ENCODE results near the gene APP. TPM values are rescaled to one million over a fixed set of nuclear protein-coding genes. Genes with fewer than 3 reads are reported as not detected.
A peak's percentile ranks its signal among the peaks of the same experiment; 100 is the strongest.

Gene APP
- total RNA-seq, 2 donors from 2014 or later: 506 to 721 TPM

GRCh38 chr21:26077521-26077920 lies 93.0 kb downstream of the APP start:
- Histone ChIP-seq H3K9ac (ENCODE audit: low read depth in 2 of 2, low read length in 2 of 2) (no peak overlapping the region), H3K4me1 (no peaks in the 10 kb centered on the region), H3K4me3 (no peak overlapping the region), H3K9me3 (no peaks in the 10 kb centered on the region), H3K36me3 (no peaks in the 10 kb centered on the region), H3K27me3 (no peaks in the 10 kb centered on the region), H3K27ac (no peak overlapping the region)
- intact Hi-C loops (cut with DNase I): no loop called here
- TF ChIP-seq, protein P1, sequence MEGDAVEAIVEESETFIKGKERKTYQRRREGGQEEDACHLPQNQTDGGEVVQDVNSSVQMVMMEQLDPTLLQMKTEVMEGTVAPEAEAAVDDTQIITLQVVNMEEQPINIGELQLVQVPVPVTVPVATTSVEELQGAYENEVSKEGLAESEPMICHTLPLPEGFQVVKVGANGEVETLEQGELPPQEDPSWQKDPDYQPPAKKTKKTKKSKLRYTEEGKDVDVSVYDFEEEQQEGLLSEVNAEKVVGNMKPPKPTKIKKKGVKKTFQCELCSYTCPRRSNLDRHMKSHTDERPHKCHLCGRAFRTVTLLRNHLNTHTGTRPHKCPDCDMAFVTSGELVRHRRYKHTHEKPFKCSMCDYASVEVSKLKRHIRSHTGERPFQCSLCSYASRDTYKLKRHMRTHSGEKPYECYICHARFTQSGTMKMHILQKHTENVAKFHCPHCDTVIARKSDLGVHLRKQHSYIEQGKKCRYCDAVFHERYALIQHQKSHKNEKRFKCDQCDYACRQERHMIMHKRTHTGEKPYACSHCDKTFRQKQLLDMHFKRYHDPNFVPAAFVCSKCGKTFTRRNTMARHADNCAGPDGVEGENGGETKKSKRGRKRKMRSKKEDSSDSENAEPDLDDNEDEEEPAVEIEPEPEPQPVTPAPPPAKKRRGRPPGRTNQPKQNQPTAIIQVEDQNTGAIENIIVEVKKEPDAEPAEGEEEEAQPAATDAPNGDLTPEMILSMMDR (IDR thresholded peaks at IDR 0.05): no peak
- DNase-seq: no peak

- intact Hi-C loops (cut with DNase I): no loop called here
- no peak for DNase-seq
- Histone ChIP-seq H3K27ac (no peak overlapping the region), H3K9ac (ENCODE audit: low read depth in 2 of 2, low read length in 2 of 2) (no peak overlapping the region), H3K4me1 (peaks cover 8% of the 10 kb centered on the region), H3K9me3 (no peaks in the 10 kb centered on the region), H3K36me3 (no peaks in the 10 kb centered on the region), H3K4me3 (no peak overlapping the region), H3K27me3 (no peaks in the 10 kb centered on the region)
- TF ChIP-seq, protein P1 (IDR thresholded peaks at IDR 0.05): no peak
Observed at GRCh38 chr21:26072666-26073615, 97.6 kb downstream of the APP start.

GRCh38 chr21:26070822-26071425 lies 99.6 kb downstream of the APP start:
- Histone ChIP-seq H3K27ac (peak overlapping the region; percentile 15), H3K27me3 (no peaks in the 10 kb centered on the region), H3K36me3 (no peaks in the 10 kb centered on the region), H3K9me3 (no peaks in the 10 kb centered on the region), H3K4me1 (peaks cover 8% of the 10 kb centered on the region), H3K4me3 (no peak overlapping the region), H3K9ac (ENCODE audit: low read depth in 2 of 2, low read length in 2 of 2) (peak overlapping the region in 1 of 2 donors; percentile 19)
- intact Hi-C loops (cut with DNase I): no loop called here
- DNase-seq: peak; percentile 40
- TF ChIP-seq, protein P1 (IDR thresholded peaks at IDR 0.05): no peak

DNA sequence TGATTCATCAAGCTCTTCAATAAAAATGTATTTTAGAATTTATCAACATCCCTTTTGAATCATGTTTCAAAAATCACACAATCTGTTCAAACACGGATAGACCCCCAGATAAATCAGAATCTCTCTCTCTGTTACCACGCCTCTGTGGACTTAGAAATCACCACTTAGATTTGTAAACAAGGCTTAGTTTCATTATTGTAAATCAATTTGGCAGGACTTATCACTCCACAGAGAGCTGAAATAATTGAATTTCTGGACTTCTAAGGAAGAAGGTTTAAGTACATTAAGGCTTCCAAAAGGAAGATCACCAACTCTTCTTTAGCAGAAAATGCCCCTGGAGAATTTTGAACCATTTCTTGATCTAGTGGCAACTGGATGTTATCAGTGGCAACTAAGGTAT lies 100.4 kb downstream of the APP start:
- H3K27me3 ChIP-seq: no peaks in the 10 kb centered on the region
- H3K4me1 ChIP-seq: peaks cover 8% of the 10 kb centered on the region
- H3K36me3 ChIP-seq: no peaks in the 10 kb centered on the region
- no peaks in the 10 kb centered on the region for H3K9me3 ChIP-seq
- H3K9ac ChIP-seq (ENCODE audit: low read depth in 2 of 2, low read length in 2 of 2): no peak overlapping the region
- no peak overlapping the region for H3K4me3 ChIP-seq
- H3K27ac ChIP-seq: no peak overlapping the region
- DNase-seq: no peak
- TF ChIP-seq, protein P1 (IDR thresholded peaks at IDR 0.05): no peak
- intact Hi-C loops (cut with DNase I): no loop called here

DNA sequence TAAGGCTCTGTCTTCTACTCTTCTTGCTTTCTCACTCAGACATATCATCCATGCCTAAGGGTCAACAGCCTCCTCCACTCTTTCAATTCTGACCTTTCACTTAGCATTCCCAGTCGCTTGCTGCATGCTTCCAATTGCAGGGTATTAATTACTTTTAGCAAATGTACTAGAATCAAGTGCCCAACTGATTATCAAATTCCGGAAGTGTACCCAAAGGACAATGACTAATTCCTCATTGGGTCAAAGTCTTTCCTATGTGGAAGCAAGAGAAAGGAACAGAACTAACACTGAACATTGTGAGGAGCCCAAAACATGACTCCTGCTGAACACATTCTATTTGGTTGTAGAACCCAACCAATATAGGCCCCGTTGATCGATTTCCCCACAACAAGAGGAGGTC lies 101.8 kb downstream of the APP start:
- DNase-seq: no peak
- Histone ChIP-seq H3K4me3 (no peak overlapping the region), H3K27me3 (no peaks in the 10 kb centered on the region), H3K4me1 (peaks cover 8% of the 10 kb centered on the region), H3K27ac (no peak overlapping the region), H3K9me3 (no peaks in the 10 kb centered on the region), H3K9ac (ENCODE audit: low read depth in 2 of 2, low read length in 2 of 2) (no peak overlapping the region), H3K36me3 (no peaks in the 10 kb centered on the region)
- intact Hi-C loops (cut with DNase I): no loop called here
- TF ChIP-seq, protein P1 (IDR thresholded peaks at IDR 0.05): no peak

Data from colonic mucosa (tissue), 4 donors.